A673 (cell line): ENCODE measurements around the gene RC3H2. TPM values are rescaled to one million over a fixed set of nuclear protein-coding genes. Genes with fewer than 3 reads are reported as not detected.
A peak's percentile ranks its signal among the peaks of the same experiment; 100 is the strongest.
"Not testable (repeated sequence)": the region's sequence is repeated elsewhere in the genome, so short reads cannot be mapped to it uniquely, and the experiment has no call there.

Experiments used
- BruUV-seq: library from RNA; stranded (reverse); fragments of 400-500 nt; replicated peaks from 2 replicates; lab custom pipeline; 2021; lab: Mats Ljungman, UMichigan
- CTCF ChIA-PET: fragments of 300-600 bp; sonication (Branson Sonifier 250); formaldehyde crosslinking; loops from one replicate; lab custom pipeline; 2022; ENCODE audit warnings: antibody characterized with exemption; lab: Charles Lee
- POLR2A ChIA-PET: fragments of 300-600 bp; sonication (Branson Sonifier 250); formaldehyde crosslinking; loops from one replicate; lab custom pipeline; 2022; ENCODE audit warnings: antibody characterized with exemption; ENCODE audit not compliant: low non-redundant PET; lab: Charles Lee
- DNase-seq: peaks from one replicate; pipeline ENCODE4 v3.0.0-alpha.2; 2015; ENCODE audit warnings: low spot score
- H3K27ac ChIP-seq: fragments of 200-600 bp; sonication (generic); 2 replicates; pipeline ENCODE4 v1.5.1; 2016; ENCODE audit warnings: mixed run types, low read depth, mild to moderate bottlenecking, mixed read lengths, antibody characterized with exemption, low read length; ENCODE audit not compliant: poor library complexity, severe bottlenecking
- H3K27me3 ChIP-seq: fragments of 200-600 bp; sonication (generic); replicated peaks from 2 replicates; pipeline ENCODE4 v1.6.1; 2017; ENCODE audit warnings: mixed run types, low read depth, mild to moderate bottlenecking, mixed read lengths, antibody characterized with exemption, low read length; ENCODE audit not compliant: insufficient read depth, poor library complexity
- H3K36me3 ChIP-seq: fragments of 200-600 bp; sonication (generic); 2 replicates; pipeline ENCODE4 v1.6.1; 2016; ENCODE audit warnings: mixed run types, mild to moderate bottlenecking, mixed read lengths, antibody characterized with exemption, low read length; ENCODE audit not compliant: insufficient read depth, poor library complexity, severe bottlenecking
- H3K4me1 ChIP-seq: fragments of 200-600 bp; sonication (generic); 2 replicates; pipeline ENCODE4 v1.6.1; 2017; ENCODE audit warnings: mixed run types, mild to moderate bottlenecking, mixed read lengths, antibody characterized with exemption, low read length; ENCODE audit not compliant: insufficient read depth, poor library complexity, severe bottlenecking
- H3K4me3 ChIP-seq: fragments of 200-600 bp; sonication (generic); 2 replicates; pipeline ENCODE4 v1.5.1; 2016; ENCODE audit warnings: low read depth, mixed run types, mild to moderate bottlenecking, mixed read lengths, low read length; ENCODE audit not compliant: poor library complexity, severe bottlenecking
- H3K9me3 ChIP-seq: fragments of 200-600 bp; sonication (generic); 2 replicates; pipeline ENCODE4 v1.6.1; 2016; ENCODE audit warnings: mixed run types, low read depth, mild to moderate bottlenecking, mixed read lengths, antibody characterized with exemption, low read length; ENCODE audit not compliant: poor library complexity, severe bottlenecking
- EZH2 ChIP-seq: fragments of 200-600 bp; sonication (generic); IDR thresholded peaks from 2 replicates; pipeline ENCODE4 v1.6.1; 2017; ENCODE audit warnings: borderline replicate concordance, low read depth, mild to moderate bottlenecking, mixed read lengths, antibody characterized with exemption, low read length; ENCODE audit not compliant: poor library complexity, severe bottlenecking
- intact Hi-C: fragments of 100-400 bp; cut with micrococcal nuclease; formaldehyde crosslinking; loops from one replicate; pipeline ENCODE4 v1.10.0; 2022; ENCODE audit not compliant: unreplicated experiment
- total RNA-seq: library from RNA; stranded (reverse); gene quantifications from 2 replicates; pipeline ENCODE4 v1.2.3, GENCODE V29; 2021
- TF ChIP-seq, protein P1 (sequence below): fragments of 300-800, 200-600 bp; sonication (generic); conservative IDR thresholded peaks from 2 replicates; pipeline ENCODE4 v1.5.1; 2017; ENCODE audit warnings: low read depth, mild to moderate bottlenecking, antibody characterized with exemption, low read length, moderate library complexity, mixed read lengths

Gene RC3H2
- total RNA-seq, 1 experiment from 2014 or later, result 71.1 TPM

DNA sequence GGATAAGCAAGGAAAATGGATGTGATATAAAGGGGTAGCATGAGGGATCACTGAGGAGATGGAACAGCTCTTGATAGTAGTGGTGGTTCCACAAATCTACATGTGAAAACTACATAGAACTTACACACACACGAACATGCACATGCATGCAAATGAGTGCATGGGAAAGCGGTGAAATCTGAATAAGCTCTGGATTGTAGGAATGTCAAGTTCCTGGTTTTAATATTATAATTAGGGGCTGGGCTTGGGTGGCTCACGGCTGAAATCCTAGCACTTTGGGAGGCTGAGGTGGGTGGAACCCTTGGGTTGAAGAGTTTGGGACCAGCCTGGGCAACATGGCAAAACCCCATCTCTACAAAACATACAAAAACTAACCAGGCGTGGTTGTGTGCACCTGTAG lies 63.7 kb downstream of the RC3H2 start:
- no peak for DNase-seq
- Histone ChIP-seq H3K9me3 (no peaks in the 10 kb centered on the region), H3K4me3 (no peak overlapping the region), H3K27me3 (no peaks in the 10 kb centered on the region), H3K27ac (no peak overlapping the region), H3K4me1 (no peaks in the 10 kb centered on the region), H3K36me3 (peaks cover 11% of the 10 kb centered on the region)
- BruUV-seq, result no TSS peak
- CTCF ChIA-PET, result no interaction called here
- intact Hi-C loops, result no loop called here
- POLR2A ChIA-PET, result no interaction called here
- TF ChIP-seq EZH2, result no peak
- TF ChIP-seq, protein P1, sequence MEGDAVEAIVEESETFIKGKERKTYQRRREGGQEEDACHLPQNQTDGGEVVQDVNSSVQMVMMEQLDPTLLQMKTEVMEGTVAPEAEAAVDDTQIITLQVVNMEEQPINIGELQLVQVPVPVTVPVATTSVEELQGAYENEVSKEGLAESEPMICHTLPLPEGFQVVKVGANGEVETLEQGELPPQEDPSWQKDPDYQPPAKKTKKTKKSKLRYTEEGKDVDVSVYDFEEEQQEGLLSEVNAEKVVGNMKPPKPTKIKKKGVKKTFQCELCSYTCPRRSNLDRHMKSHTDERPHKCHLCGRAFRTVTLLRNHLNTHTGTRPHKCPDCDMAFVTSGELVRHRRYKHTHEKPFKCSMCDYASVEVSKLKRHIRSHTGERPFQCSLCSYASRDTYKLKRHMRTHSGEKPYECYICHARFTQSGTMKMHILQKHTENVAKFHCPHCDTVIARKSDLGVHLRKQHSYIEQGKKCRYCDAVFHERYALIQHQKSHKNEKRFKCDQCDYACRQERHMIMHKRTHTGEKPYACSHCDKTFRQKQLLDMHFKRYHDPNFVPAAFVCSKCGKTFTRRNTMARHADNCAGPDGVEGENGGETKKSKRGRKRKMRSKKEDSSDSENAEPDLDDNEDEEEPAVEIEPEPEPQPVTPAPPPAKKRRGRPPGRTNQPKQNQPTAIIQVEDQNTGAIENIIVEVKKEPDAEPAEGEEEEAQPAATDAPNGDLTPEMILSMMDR, result no peak

DNA sequence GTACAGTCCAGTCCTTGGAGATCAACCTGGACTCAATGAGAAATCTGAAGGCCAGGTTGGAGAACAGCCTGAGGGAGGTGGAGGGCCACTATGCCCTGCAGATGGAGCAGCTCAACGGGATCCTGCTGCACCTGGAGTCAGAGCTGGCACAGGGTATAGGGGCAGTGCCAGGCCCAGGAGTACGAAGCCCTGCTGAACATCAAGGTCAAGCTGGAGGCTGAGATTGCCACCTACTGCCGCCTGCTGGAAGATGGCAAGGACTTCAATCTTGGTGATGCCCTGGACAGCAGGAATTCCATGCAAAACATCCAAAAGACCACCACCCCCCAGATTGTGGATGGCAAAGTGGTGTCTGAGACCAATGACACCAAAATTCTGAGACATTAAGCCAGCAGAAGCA lies 66.7 kb downstream of the RC3H2 start:
- intact Hi-C loops, result loop anchor here (5.0 kb wide), 1 partner anchor 154 kb away; no protein-coding TSS in a partner anchor
- DNase-seq, H3K4me3 ChIP-seq, H3K36me3 ChIP-seq, CTCF ChIA-PET, H3K27me3 ChIP-seq, H3K27ac ChIP-seq, H3K4me1 ChIP-seq, POLR2A ChIA-PET, H3K9me3 ChIP-seq, BruUV-seq: not testable (repeated sequence)

DNA sequence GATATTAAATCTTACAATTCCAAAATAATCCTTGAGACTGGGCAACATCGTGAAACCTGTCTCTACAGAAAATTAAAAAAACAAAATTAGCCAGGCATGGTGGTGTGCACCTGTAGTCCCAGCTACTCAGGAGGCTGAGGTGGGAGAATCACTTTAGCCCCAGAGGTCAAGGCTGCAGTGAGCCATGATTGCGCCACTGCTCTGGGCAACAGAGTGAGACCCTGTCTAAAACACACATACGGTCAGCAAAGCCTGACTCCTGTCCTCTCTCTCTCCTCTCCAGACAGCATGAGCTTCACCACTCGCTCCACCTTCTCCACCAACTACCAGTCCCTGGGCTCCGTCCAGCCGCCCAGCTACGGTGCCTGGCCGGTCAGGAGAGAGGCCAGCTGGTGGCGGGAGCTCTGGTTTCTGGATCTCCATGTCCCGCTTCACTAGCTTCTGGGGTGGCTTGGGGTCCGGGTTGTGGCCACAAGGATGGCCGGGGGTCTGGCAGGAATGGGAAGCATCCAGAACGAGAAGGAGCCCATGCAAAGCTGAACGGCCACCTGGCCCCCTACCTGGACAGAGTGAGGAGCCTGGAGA lies 67.8 kb downstream of the RC3H2 start:
- ChIA-PET POLR2A (no interaction called here), CTCF (no interaction called here)
- Histone ChIP-seq H3K27ac (no peak overlapping the region), H3K4me3 (no peak overlapping the region), H3K27me3 (no peaks in the 10 kb centered on the region), H3K9me3 (no peaks in the 10 kb centered on the region), H3K36me3 (no peaks in the 10 kb centered on the region), H3K4me1 (peaks cover 9% of the 10 kb centered on the region)
- BruUV-seq, result no TSS peak
- TF ChIP-seq, protein P1, result no peak
- no peak for TF ChIP-seq EZH2
- no peak for DNase-seq
- intact Hi-C loops, result loop anchor here (5.0 kb wide), 1 partner anchor 155 kb away; no protein-coding TSS in a partner anchor

DNA sequence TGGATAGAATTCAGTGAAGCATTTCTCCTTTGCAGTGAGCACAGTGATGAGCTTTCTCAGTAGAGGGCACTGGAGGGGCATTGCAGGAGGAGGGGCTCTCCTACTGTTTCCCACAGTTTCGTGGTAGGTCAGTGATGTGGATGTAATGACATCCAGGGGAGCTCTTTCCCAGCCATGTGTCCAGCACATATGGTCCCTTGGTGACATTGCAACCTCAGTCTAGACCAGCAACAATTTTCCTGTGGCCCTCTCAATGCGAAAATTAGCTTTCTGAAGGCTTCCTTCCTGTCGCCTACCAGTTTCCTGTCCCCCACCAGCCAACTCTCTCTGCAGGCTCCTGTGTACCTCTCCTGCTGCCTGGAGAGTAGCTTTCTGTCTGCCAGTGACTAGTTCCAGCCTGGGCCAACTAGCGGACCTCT lies 69.8 kb downstream of the RC3H2 start:
- POLR2A ChIA-PET, result no interaction called here
- CTCF ChIA-PET, result no interaction called here
- TF ChIP-seq EZH2, result no peak
- TF ChIP-seq, protein P1, result peak; percentile 51
- H3K27me3 ChIP-seq, result no peaks in the 10 kb centered on the region
- no peaks in the 10 kb centered on the region for H3K36me3 ChIP-seq
- DNase-seq, result peak; percentile 60
- intact Hi-C loops, result loop anchor here (5.0 kb wide), 1 partner anchor 157 kb away; no protein-coding TSS in a partner anchor
- no peaks in the 10 kb centered on the region for H3K9me3 ChIP-seq
- peaks cover 9% of the 10 kb centered on the region for H3K4me1 ChIP-seq
- H3K27ac ChIP-seq, result peak overlapping the region; percentile 69
- H3K4me3 ChIP-seq, result peak overlapping the region; percentile 10
- BruUV-seq, result no TSS peak
